WTC11 (cell line): ENCODE measurements around the gene UCKL1. TPM values are rescaled to one million over a fixed set of nuclear protein-coding genes. Genes with fewer than 3 reads are reported as not detected.

ENCODE experiments used
- ATAC-seq: fragments of 200-7000 bp; cut with Tn5 transposase; 2 replicates; pipeline ENCODE4 v1.10.0; 2021; ENCODE audit warnings: mild to moderate bottlenecking, moderate library complexity
- CTCF ChIA-PET: fragments of 300-600 bp; sonication (Branson Sonifier 250); formaldehyde crosslinking; loops from one replicate; lab custom pipeline; 2021; ENCODE audit warnings: antibody characterized with exemption; lab: Charles Lee
- POLR2A ChIA-PET: fragments of 350-600 bp; sonication (Branson Sonifier 250); formaldehyde crosslinking; loops from one replicate; lab custom pipeline; 2021; ENCODE audit warnings: antibody characterized with exemption; lab: Charles Lee
- DNase-seq: peaks from one replicate; pipeline ENCODE4 v3.0.0; 2021; ENCODE audit warnings: low spot score
- H3K27ac Mint-ChIP-seq: 2 replicates; pipeline ENCODE4 v1.8.0; 2021; ENCODE audit warnings: mixed read lengths
- H3K27me3 Mint-ChIP-seq: 2 replicates; pipeline ENCODE4 v1.8.0; 2021; ENCODE audit warnings: low read depth, mild to moderate bottlenecking, moderate library complexity, mixed read lengths
- H3K36me3 Mint-ChIP-seq: 2 replicates; pipeline ENCODE4 v1.8.0; 2021; ENCODE audit warnings: mixed read lengths
- H3K4me1 Mint-ChIP-seq: 2 replicates; pipeline ENCODE4 v1.8.0; 2022; ENCODE audit warnings: mixed read lengths
- H3K4me3 Mint-ChIP-seq: 2 replicates; pipeline ENCODE4 v1.8.0; 2021; ENCODE audit warnings: mild to moderate bottlenecking, moderate library complexity, mixed read lengths
- H3K9me3 Mint-ChIP-seq: 2 replicates; pipeline ENCODE4 v1.8.0; 2021; ENCODE audit warnings: mixed read lengths
- ARID4B ChIP-seq: sonication (generic); formaldehyde crosslinking; IDR thresholded peaks from 2 replicates; pipeline ENCODE4 v1.8.0; 2023; ENCODE audit warnings: missing genetic modification reagents, mild to moderate bottlenecking, borderline replicate concordance
- CBFB ChIP-seq: sonication (generic); formaldehyde crosslinking; IDR thresholded peaks from 2 replicates; pipeline ENCODE4 v1.8.1; 2022; ENCODE audit warnings: mild to moderate bottlenecking, low read depth, missing genetic modification reagents
- CDX4 ChIP-seq: fragments of 250-450 bp; sonication (Bioruptor Pico); IDR thresholded peaks from 2 replicates; pipeline ENCODE4 v1.9.0; 2021; ENCODE audit warnings: moderate library complexity, mild to moderate bottlenecking, inconsistent platforms, borderline replicate concordance
- CREB1 ChIP-seq: sonication (generic); formaldehyde crosslinking; IDR thresholded peaks from 2 replicates; pipeline ENCODE4 v1.8.0; 2023; ENCODE audit warnings: mild to moderate bottlenecking, missing genetic modification reagents
- E2F4 ChIP-seq: sonication (generic); formaldehyde crosslinking; IDR thresholded peaks from 2 replicates; pipeline ENCODE4 v1.8.1; 2022; ENCODE audit warnings: low read depth, mild to moderate bottlenecking, moderate library complexity, missing genetic modification reagents, borderline replicate concordance
- FOXP4 ChIP-seq: sonication (generic); formaldehyde crosslinking; IDR thresholded peaks from 2 replicates; pipeline ENCODE4 v1.8.0; 2022; ENCODE audit warnings: mild to moderate bottlenecking, missing genetic modification reagents
- GTF2I ChIP-seq: fragments of 250-450 bp; sonication (Bioruptor Pico); conservative IDR thresholded peaks from 2 replicates; pipeline ENCODE4 v1.4.0; 2021; ENCODE audit warnings: mild to moderate bottlenecking
- HMGA2 ChIP-seq: fragments of 250-450 bp; sonication (Bioruptor Pico); IDR thresholded peaks from 2 replicates; pipeline ENCODE4 v1.4.0; 2021; ENCODE audit warnings: mild to moderate bottlenecking, moderate library complexity
- IRF2 ChIP-seq: sonication (generic); formaldehyde crosslinking; IDR thresholded peaks from 2 replicates; pipeline ENCODE4 v1.8.0; 2022; ENCODE audit warnings: low read depth, missing genetic modification reagents, borderline replicate concordance
- MYBL2 ChIP-seq: sonication (generic); formaldehyde crosslinking; IDR thresholded peaks from 2 replicates; pipeline ENCODE4 v1.8.1; 2023; ENCODE audit warnings: mild to moderate bottlenecking, moderate library complexity, missing genetic modification reagents
- PRDM15 ChIP-seq: sonication (generic); formaldehyde crosslinking; IDR thresholded peaks from 2 replicates; pipeline ENCODE4 v1.8.0; 2022; ENCODE audit warnings: missing genetic modification reagents
- RORB ChIP-seq: fragments of 250-450 bp; sonication (Bioruptor Pico); IDR thresholded peaks from 2 replicates; pipeline ENCODE4 v1.9.0; 2021; ENCODE audit warnings: mild to moderate bottlenecking
- SMAD3 ChIP-seq: sonication (generic); formaldehyde crosslinking; IDR thresholded peaks from 2 replicates; pipeline ENCODE4 v1.8.0; 2022; ENCODE audit warnings: missing genetic modification reagents, mild to moderate bottlenecking, borderline replicate concordance
- SMAD4 ChIP-seq: sonication (generic); formaldehyde crosslinking; IDR thresholded peaks from 2 replicates; pipeline ENCODE4 v1.8.0; 2022; ENCODE audit warnings: mild to moderate bottlenecking, missing genetic modification reagents
- TEAD1 ChIP-seq: sonication (generic); formaldehyde crosslinking; IDR thresholded peaks from 2 replicates; pipeline ENCODE4 v1.8.0; 2022; ENCODE audit warnings: mild to moderate bottlenecking, missing genetic modification reagents
- TEAD4 ChIP-seq: sonication (generic); formaldehyde crosslinking; IDR thresholded peaks from 2 replicates; pipeline ENCODE4 v1.8.0; 2022; ENCODE audit warnings: mild to moderate bottlenecking, missing genetic modification reagents
- ZMAT4 ChIP-seq: fragments of 250-450 bp; sonication (Bioruptor Pico); IDR thresholded peaks from 2 replicates; pipeline ENCODE4 v1.9.0; 2021; ENCODE audit warnings: mild to moderate bottlenecking
- ZNF121 ChIP-seq: sonication (generic); formaldehyde crosslinking; IDR thresholded peaks from 2 replicates; pipeline ENCODE4 v1.8.0; 2023; ENCODE audit warnings: missing genetic modification reagents
- ZNF138 ChIP-seq: sonication (generic); formaldehyde crosslinking; conservative IDR thresholded peaks from 2 replicates; pipeline ENCODE4 v1.8.1; 2022; ENCODE audit warnings: mild to moderate bottlenecking, moderate library complexity, missing genetic modification reagents
- ZNF317 ChIP-seq: sonication (generic); formaldehyde crosslinking; IDR thresholded peaks from 2 replicates; pipeline ENCODE4 v1.8.1; 2023; ENCODE audit warnings: low read depth, mild to moderate bottlenecking, moderate library complexity, missing genetic modification reagents, borderline replicate concordance
- ZNF423 ChIP-seq: fragments of 250-450 bp; sonication (Bioruptor Pico); IDR thresholded peaks from 2 replicates; pipeline ENCODE4 v2.1.2; 2022; ENCODE audit warnings: mild to moderate bottlenecking, moderate library complexity
- total RNA-seq: library from RNA; stranded (reverse); gene quantifications from 3 replicates; pipeline ENCODE4 v1.2.3, GENCODE V29; 2021

The UCKL1 gene
- total RNA-seq, 1 experiment from 2014 or later: 51.2 TPM

- no peak for TF ChIP-seq ARID4B (CRISPR knock-in tag)
- no peak for TF ChIP-seq E2F4
- no peak for TF ChIP-seq RORB (CRISPR knock-in tag)
- TF ChIP-seq IRF2 (CRISPR knock-in tag): no peak
- no peak for TF ChIP-seq CREB1 (CRISPR knock-in tag)
- no peak for TF ChIP-seq ZNF317 (CRISPR knock-in tag)
- no peak for TF ChIP-seq HMGA2
- no peak for TF ChIP-seq TEAD4 (CRISPR knock-in tag)
- TF ChIP-seq PRDM15 (CRISPR knock-in tag): no peak
- no peak for TF ChIP-seq SMAD4 (CRISPR knock-in tag)
- TF ChIP-seq TEAD1 (CRISPR knock-in tag): no peak
- TF ChIP-seq CBFB (CRISPR knock-in tag): no peak
Measured at GRCh38 chr20:63959699-63960075, 3.5 kb upstream of the UCKL1 start (continued).

GRCh38 chr20:63958964-63959698 lies 2.9 kb upstream of the UCKL1 start:
- ChIA-PET CTCF (interaction anchor here (1.4 to 5.0 kb wide), 2 partner anchors 15 to 21 kb away, joined by 7 to 54 read pairs; partner anchors contain the start of gene PRPF6), POLR2A (no interaction called here)
- Mint-ChIP-seq H3K27ac (peak overlapping the region; percentile 49; the same call in 1 of the 2 replicates), H3K9me3 (peaks cover 3% of the 10 kb centered on the region; the same call in 1 of the 2 replicates), H3K27me3 (no peaks in the 10 kb centered on the region), H3K4me1 (peaks cover 19% of the 10 kb centered on the region), H3K4me3 (no peak overlapping the region), H3K36me3 (peaks cover 25% of the 10 kb centered on the region)
- DNase-seq (no peak), ATAC-seq (no peak)
- TF ChIP-seq IRF2 (CRISPR knock-in tag) (no peak), ZNF423 (CRISPR knock-in tag) (peak; percentile 47)

- peak overlapping the region; percentile 22; the same call in 1 of the 2 replicates for H3K4me3 Mint-ChIP-seq
- H3K36me3 Mint-ChIP-seq: peaks cover 19% of the 10 kb centered on the region
- no peak overlapping the region for H3K27ac Mint-ChIP-seq
- ATAC-seq: no peak
- CTCF ChIA-PET: interaction anchor here (0.6 to 5.0 kb wide), 3 partner anchors 15 to 37 kb away, joined by 3 to 54 read pairs (median 7); partner anchors contain the start of gene PRPF6
- POLR2A ChIA-PET: no interaction called here
- no peak for DNase-seq
- H3K9me3 Mint-ChIP-seq: peaks cover 3% of the 10 kb centered on the region; the same call in 1 of the 2 replicates
- H3K4me1 Mint-ChIP-seq: peaks cover 20% of the 10 kb centered on the region
- H3K27me3 Mint-ChIP-seq: no peaks in the 10 kb centered on the region
- no peak for TF ChIP-seq CDX4
- TF ChIP-seq TEAD4 (CRISPR knock-in tag): no peak
- no peak for TF ChIP-seq ZNF121 (CRISPR knock-in tag)
- no peak for TF ChIP-seq ZMAT4 (CRISPR knock-in tag)
- TF ChIP-seq HMGA2: no peak
- no peak for TF ChIP-seq ZNF138 (CRISPR knock-in tag)
- no peak for TF ChIP-seq MYBL2 (CRISPR knock-in tag)
- TF ChIP-seq FOXP4 (CRISPR knock-in tag): no peak
- TF ChIP-seq SMAD3 (CRISPR knock-in tag): no peak
- no peak for TF ChIP-seq GTF2I
Measured at GRCh38 chr20:63958471-63958870, 2.3 kb upstream of the UCKL1 start.
